ENCODE data around the gene ZNF627. TPM values are rescaled to one million over a fixed set of nuclear protein-coding genes. Genes with fewer than 3 reads are reported as not detected.

Gene ZNF627
- total RNA-seq, 1 experiment from 2014 or later, result 11.4 TPM

DNA sequence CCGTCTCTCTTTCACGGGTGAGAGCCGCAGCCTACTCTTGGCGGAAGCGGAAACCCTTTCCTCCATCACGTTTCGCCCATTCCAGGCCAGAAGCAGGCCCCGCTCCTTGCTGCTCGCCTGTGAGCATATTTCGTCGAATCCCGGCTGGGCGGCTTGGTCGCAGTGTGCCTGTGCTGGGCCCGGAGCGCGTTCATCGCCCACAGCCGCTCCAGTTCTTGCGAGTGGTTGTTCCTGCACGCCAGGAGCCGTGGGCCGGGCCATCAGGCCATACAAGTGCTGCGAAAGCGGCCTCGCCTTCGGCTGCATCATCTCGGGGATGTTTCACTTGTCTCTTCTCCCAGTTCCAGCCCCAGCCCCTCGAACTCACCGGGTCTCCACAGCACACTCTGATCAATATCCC, 65.0 kb downstream of the ZNF627 start:
- no peaks in the 10 kb centered on the region for H3K9me2 ChIP-seq (ENCODE audit: insufficient read depth)
- no peaks in the 10 kb centered on the region for H3K79me2 ChIP-seq (ENCODE audit: low read depth)
- H3K36me3 ChIP-seq (ENCODE audit: low read depth), result no peaks in the 10 kb centered on the region
- no peaks in the 10 kb centered on the region for H3F3A ChIP-seq (ENCODE audit: insufficient read depth, low read depth)
- no peak overlapping the region for H3K4me3 ChIP-seq
- H3K4me1 ChIP-seq (replicated peaks; ENCODE audit: insufficient read depth), result peaks cover 5% of the 10 kb centered on the region
- no peak overlapping the region for H2AFZ ChIP-seq
- H4K20me1 ChIP-seq (ENCODE audit: insufficient read depth), result no peaks in the 10 kb centered on the region
- TF ChIP-seq, protein P1, sequence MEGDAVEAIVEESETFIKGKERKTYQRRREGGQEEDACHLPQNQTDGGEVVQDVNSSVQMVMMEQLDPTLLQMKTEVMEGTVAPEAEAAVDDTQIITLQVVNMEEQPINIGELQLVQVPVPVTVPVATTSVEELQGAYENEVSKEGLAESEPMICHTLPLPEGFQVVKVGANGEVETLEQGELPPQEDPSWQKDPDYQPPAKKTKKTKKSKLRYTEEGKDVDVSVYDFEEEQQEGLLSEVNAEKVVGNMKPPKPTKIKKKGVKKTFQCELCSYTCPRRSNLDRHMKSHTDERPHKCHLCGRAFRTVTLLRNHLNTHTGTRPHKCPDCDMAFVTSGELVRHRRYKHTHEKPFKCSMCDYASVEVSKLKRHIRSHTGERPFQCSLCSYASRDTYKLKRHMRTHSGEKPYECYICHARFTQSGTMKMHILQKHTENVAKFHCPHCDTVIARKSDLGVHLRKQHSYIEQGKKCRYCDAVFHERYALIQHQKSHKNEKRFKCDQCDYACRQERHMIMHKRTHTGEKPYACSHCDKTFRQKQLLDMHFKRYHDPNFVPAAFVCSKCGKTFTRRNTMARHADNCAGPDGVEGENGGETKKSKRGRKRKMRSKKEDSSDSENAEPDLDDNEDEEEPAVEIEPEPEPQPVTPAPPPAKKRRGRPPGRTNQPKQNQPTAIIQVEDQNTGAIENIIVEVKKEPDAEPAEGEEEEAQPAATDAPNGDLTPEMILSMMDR (conservative IDR thresholded peaks at IDR 0.05), result no peak
- no peak for TF ChIP-seq EZH2 (IDR thresholded peaks at IDR 0.05; ENCODE audit: low read depth)
- no peaks in the 10 kb centered on the region; the same call in 1 of the 2 replicates for H3K9me3 ChIP-seq (ENCODE audit: insufficient read depth, low read depth)
- intact Hi-C loops (cut with micrococcal nuclease; ENCODE audit: unreplicated experiment), result no loop called here
- no peak overlapping the region for H3K4me2 ChIP-seq
- DNase-seq, result no peak
- POLR2A ChIA-PET (ENCODE audit: unreplicated experiment), result no interaction called here
- BruUV-seq (replicated peaks), result no TSS peak
- CTCF ChIA-PET, result no interaction called here
- no peaks in the 10 kb centered on the region for H3K27me3 ChIP-seq (ENCODE audit: insufficient read depth, low read depth)
- no peak overlapping the region for H3K27ac ChIP-seq

DNA sequence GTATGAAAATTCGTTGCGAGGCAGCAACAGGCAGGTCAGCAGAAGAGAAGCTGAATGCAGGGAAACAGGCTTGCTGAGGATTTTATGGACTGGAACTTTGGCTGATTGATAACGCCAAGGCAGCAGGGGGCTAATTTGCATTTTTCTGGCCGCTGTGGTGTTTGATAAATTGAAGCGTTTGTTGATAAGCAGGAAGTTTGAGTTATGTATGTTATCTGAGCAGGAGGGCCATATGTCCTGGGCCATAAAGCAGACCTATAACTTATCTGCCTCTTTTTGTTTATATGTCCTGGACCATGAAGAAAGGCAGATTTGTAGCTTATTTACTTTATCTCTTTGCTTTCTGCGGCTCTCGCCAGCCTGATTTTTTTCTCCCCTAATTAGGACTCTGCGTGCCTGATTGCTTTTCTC, 65.9 kb downstream of the ZNF627 start:
- ChIA-PET POLR2A (ENCODE audit: unreplicated experiment) (no interaction called here), CTCF (no interaction called here)
- Histone ChIP-seq H3F3A (ENCODE audit: insufficient read depth, low read depth) (no peaks in the 10 kb centered on the region), H3K4me2 (no peak overlapping the region), H2AFZ (no peak overlapping the region), H3K4me3 (no peak overlapping the region), H3K4me1 (replicated peaks; ENCODE audit: insufficient read depth) (no peaks in the 10 kb centered on the region), H3K9me3 (ENCODE audit: insufficient read depth, low read depth) (peaks cover 7% of the 10 kb centered on the region; the same call in 1 of the 2 replicates), H3K27me3 (ENCODE audit: insufficient read depth, low read depth) (no peaks in the 10 kb centered on the region), H3K36me3 (ENCODE audit: low read depth) (no peaks in the 10 kb centered on the region), H3K9me2 (ENCODE audit: insufficient read depth) (no peaks in the 10 kb centered on the region), H3K27ac (no peak overlapping the region), H3K79me2 (ENCODE audit: low read depth) (no peaks in the 10 kb centered on the region), H4K20me1 (ENCODE audit: insufficient read depth) (no peaks in the 10 kb centered on the region)
- no peak for TF ChIP-seq EZH2 (IDR thresholded peaks at IDR 0.05; ENCODE audit: low read depth)
- TF ChIP-seq, protein P1 (conservative IDR thresholded peaks at IDR 0.05), result no peak
- no TSS peak for BruUV-seq (replicated peaks)
- no peak for DNase-seq
- intact Hi-C loops (cut with micrococcal nuclease; ENCODE audit: unreplicated experiment), result no loop called here

Other genes starting within 250 kb of the ZNF627 start
- gene PLPPR2, start 242.1 kb upstream of the ZNF627 start, total RNA-seq (2021), result 25.2 and 30.4 TPM in 2 replicates
- 4.6 and 4.8 TPM in 2 replicates for gene SWSAP1, start 222.8 kb upstream of the ZNF627 start, total RNA-seq (2021)
- 7.3 and 10.0 TPM in 2 replicates for gene EPOR, start 213.2 kb upstream of the ZNF627 start, total RNA-seq (2021)
- gene RGL3, start 178.2 kb upstream of the ZNF627 start, total RNA-seq (2021), result 100 and 125 TPM in 2 replicates
- 0.15 and 0.39 TPM in 2 replicates for gene ODAD3, start 162.4 kb upstream of the ZNF627 start, total RNA-seq (2021)
- 410 and 412 TPM in 2 replicates for gene PRKCSH, start 161.8 kb upstream of the ZNF627 start, total RNA-seq (2021)
- gene ELAVL3, start 116.4 kb upstream of the ZNF627 start, total RNA-seq (2021), result not detected in 2 replicates
- 13.4 and 13.8 TPM in 2 replicates for gene ZNF653, start 91.6 kb upstream of the ZNF627 start, total RNA-seq (2021)
- gene ECSIT, start 68.3 kb upstream of the ZNF627 start, total RNA-seq (2021), result 42.4 and 43.0 TPM in 2 replicates
- gene CNN1, start 58.6 kb upstream of the ZNF627 start, total RNA-seq (2021), result 0.44 TPM in 1 of 2 replicates, not detected in the other
- gene ELOF1, start 38.3 kb upstream of the ZNF627 start, total RNA-seq (2021), result 65.5 and 68.7 TPM in 2 replicates
- gene ACP5, start 19.8 kb upstream of the ZNF627 start, total RNA-seq (2021), result 3.5 and 6.6 TPM in 2 replicates
- gene ZNF823, start 141.5 kb downstream of the ZNF627 start, total RNA-seq (2021), result 6.7 and 7.4 TPM in 2 replicates
- gene ZNF441, start 169.5 kb downstream of the ZNF627 start, total RNA-seq (2021), result 1.6 and 1.7 TPM in 2 replicates
- not detected in 2 replicates for gene ZNF491, start 201.0 kb downstream of the ZNF627 start, total RNA-seq (2021)
- 12.5 and 13.1 TPM in 2 replicates for gene ZNF440, start 216.8 kb downstream of the ZNF627 start, total RNA-seq (2021)